Measurements from ENCODE around the gene GORAB. TPM values are rescaled to one million over a fixed set of nuclear protein-coding genes. Genes with fewer than 3 reads are reported as not detected.

The GORAB gene
- polyA plus RNA-seq, 1 of the 3 experiments (the other 2 are of a cell fraction) = 10.5 TPM

DNA sequence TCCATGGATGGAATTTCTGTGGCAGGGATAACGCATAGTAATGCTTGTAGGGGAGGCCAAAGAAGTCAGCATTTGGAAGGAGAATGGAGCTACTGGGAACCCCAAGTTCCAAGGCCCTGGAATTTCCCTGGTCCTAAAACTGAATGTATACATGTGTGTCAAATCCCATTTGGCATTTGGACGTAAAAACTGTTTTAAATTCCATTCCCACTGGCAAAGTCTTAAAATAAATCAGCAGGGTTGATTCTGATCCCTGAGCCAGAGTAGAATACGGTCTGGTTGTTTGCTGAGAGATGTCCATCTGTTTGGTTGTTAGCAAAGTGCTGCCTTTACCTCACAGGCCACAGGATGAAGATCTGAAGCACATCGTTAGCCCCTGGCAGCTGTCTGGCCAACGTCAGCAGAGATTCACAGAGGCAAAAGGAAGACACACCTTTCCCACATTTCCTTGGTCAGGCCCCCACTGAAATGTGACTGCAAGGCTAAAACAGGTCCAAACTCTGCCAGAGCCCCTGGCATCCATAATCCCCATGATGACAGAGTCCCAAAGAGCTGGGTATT is 62.2 kb downstream of the GORAB start (continued):
- TF ChIP-seq, protein P1, sequence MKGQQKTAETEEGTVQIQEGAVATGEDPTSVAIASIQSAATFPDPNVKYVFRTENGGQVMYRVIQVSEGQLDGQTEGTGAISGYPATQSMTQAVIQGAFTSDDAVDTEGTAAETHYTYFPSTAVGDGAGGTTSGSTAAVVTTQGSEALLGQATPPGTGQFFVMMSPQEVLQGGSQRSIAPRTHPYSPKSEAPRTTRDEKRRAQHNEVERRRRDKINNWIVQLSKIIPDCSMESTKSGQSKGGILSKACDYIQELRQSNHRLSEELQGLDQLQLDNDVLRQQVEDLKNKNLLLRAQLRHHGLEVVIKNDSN (IDR thresholded peaks at IDR 0.05; ENCODE audit: borderline replicate concordance, low read depth) = no peak
- no peak for TF ChIP-seq EZH2phosphoT487 (IDR thresholded peaks at IDR 0.05; ENCODE audit: borderline replicate concordance, low read depth)

- DNase-seq = no peak
- POLR2A ChIA-PET = no interaction called here
- no peaks in the 10 kb centered on the region; the same call in 1 of the 2 replicates for H3K79me2 ChIP-seq (ENCODE audit: insufficient read depth)
- no peak overlapping the region for H3K9ac ChIP-seq
- H4K20me1 ChIP-seq (ENCODE audit: insufficient read depth) = no peaks in the 10 kb centered on the region
- WGBS (ENCODE audit: low lambda C conversion rate) = 42% methylated on average over 5 of the region's 5 CpGs
- H3K9me3 ChIP-seq = no peaks in the 10 kb centered on the region
- no peak overlapping the region for H3K4me2 ChIP-seq
- no peak overlapping the region for H2AFZ ChIP-seq (ENCODE audit: low read depth)
- H3K27me3 ChIP-seq (ENCODE audit: insufficient read depth) = no peaks in the 10 kb centered on the region
- peaks cover 0 to 10% of the 10 kb centered on the region in 2 experiments; a peak in 2 of 4 replicates for H3K4me1 ChIP-seq (ENCODE audit: control insufficient read depth in 1 of 2, insufficient read depth in 2 of 2, low read depth in 1 of 2, low read length in 1 of 2)
- no peak overlapping the region for H3K4me3 ChIP-seq (ENCODE audit: low read depth in 2 of 2, low read length in 1 of 2)
- no peaks in the 10 kb centered on the region for H3K36me3 ChIP-seq (replicated peaks in 1 of 2; ENCODE audit: control insufficient read depth in 1 of 2, insufficient read depth in 2 of 2, low read length in 1 of 2)
- H3F3A ChIP-seq (replicated peaks; ENCODE audit: insufficient read depth) = peaks cover 12% of the 10 kb centered on the region
- no peak overlapping the region for H3K27ac ChIP-seq (ENCODE audit: low read depth in 2 of 2, low read length in 1 of 2)
- CTCF ChIA-PET = no interaction called here
- H3K9me2 ChIP-seq = no peaks in the 10 kb centered on the region
- TF ChIP-seq RFX5 (IDR thresholded peaks at IDR 0.05; ENCODE audit: low read length) = no peak
- no peak for TF ChIP-seq TCF12 (IDR thresholded peaks at IDR 0.05)
- TF ChIP-seq, protein P2, sequence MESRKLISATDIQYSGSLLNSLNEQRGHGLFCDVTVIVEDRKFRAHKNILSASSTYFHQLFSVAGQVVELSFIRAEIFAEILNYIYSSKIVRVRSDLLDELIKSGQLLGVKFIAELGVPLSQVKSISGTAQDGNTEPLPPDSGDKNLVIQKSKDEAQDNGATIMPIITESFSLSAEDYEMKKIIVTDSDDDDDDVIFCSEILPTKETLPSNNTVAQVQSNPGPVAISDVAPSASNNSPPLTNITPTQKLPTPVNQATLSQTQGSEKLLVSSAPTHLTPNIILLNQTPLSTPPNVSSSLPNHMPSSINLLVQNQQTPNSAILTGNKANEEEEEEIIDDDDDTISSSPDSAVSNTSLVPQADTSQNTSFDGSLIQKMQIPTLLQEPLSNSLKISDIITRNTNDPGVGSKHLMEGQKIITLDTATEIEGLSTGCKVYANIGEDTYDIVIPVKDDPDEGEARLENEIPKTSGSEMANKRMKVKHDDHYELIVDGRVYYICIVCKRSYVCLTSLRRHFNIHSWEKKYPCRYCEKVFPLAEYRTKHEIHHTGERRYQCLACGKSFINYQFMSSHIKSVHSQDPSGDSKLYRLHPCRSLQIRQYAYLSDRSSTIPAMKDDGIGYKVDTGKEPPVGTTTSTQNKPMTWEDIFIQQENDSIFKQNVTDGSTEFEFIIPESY (IDR thresholded peaks at IDR 0.05; ENCODE audit: borderline replicate concordance, low read depth) = no peak
- no peak for TF ChIP-seq GABPA (IDR thresholded peaks at IDR 0.05; ENCODE audit: low read depth)
- TF ChIP-seq YY1 (IDR thresholded peaks at IDR 0.05; ENCODE audit: low read depth) = no peak
- no peak for TF ChIP-seq POLR2AphosphoS5 (IDR thresholded peaks at IDR 0.05; ENCODE audit: low read depth, low read length)
- TF ChIP-seq IRF3 (IDR thresholded peaks at IDR 0.05; ENCODE audit: low read depth, low read length) = no peak
- TF ChIP-seq ELF1 (IDR thresholded peaks at IDR 0.05) = no peak
- no peak for TF ChIP-seq TEAD4 (IDR thresholded peaks at IDR 0.05; ENCODE audit: borderline replicate concordance, insufficient read depth)
- TF ChIP-seq EZH2phosphoT487 (IDR thresholded peaks at IDR 0.05; ENCODE audit: borderline replicate concordance, low read depth) = no peak
- no peak for TF ChIP-seq MEF2A (IDR thresholded peaks at IDR 0.05; ENCODE audit: borderline replicate concordance, low read depth)
- no peak for TF ChIP-seq USF2 (IDR thresholded peaks at IDR 0.05; ENCODE audit: borderline replicate concordance, low read depth, low read length)
- TF ChIP-seq FOSL2 (IDR thresholded peaks at IDR 0.05; ENCODE audit: borderline replicate concordance, low read depth) = no peak
- TF ChIP-seq CHD2 (IDR thresholded peaks at IDR 0.05; ENCODE audit: low read length, partially characterized antibody) = no peak
- TF ChIP-seq FOXM1 (IDR thresholded peaks at IDR 0.05; ENCODE audit: low read depth) = no peak
Measured at GRCh38 chr1:170596701-170597100, 64.7 kb downstream of the GORAB start.
